ENCODE data around the gene CDC42EP2.

CDC42EP2 gene

GRCh38 chr11:65362320-65362931 lies 47.8 kb downstream of the CDC42EP2 start:
- no peak for DNase-seq

- no peak for DNase-seq
These were observed 48.3 kb downstream of the CDC42EP2 start for GRCh38 chr11:65362966-65363365.

- DNase-seq, result no peak
These were observed 49.1 kb downstream of the CDC42EP2 start for GRCh38 chr11:65363770-65364169.

- DNase-seq, result peak; percentile 77
These were observed 51.7 kb downstream of the CDC42EP2 start for GRCh38 chr11:65366340-65366773.

- DNase-seq, result no peak
These were observed 56.0 kb downstream of the CDC42EP2 start for GRCh38 chr11:65370659-65371049.

Data from fibroblast of skin of abdomen (primary cell).